ENCODE measurements around the gene BDKRB2. TPM values are rescaled to one million over a fixed set of nuclear protein-coding genes. Genes with fewer than 3 reads are reported as not detected.

Gene BDKRB2
- polyA plus RNA-seq, 2 of the 4 experiments (the other 2 are of a cell fraction): 13.9 to 21.6 TPM

- ChIA-PET POLR2A (no interaction called here), CTCF (interaction anchor here (0.7 to 18.7 kb wide), 2 partner anchors 18 to 179 kb away, joined by 3 to 486 read pairs; no protein-coding TSS in a partner anchor)
- 92% methylated on average over 2 of the region's 2 CpGs for WGBS (ENCODE audit: missing lambda C conversion rate)
- Histone ChIP-seq H3K4me3 (no peak overlapping the region), H3K9me3 (peaks cover 18% of the 10 kb centered on the region; the same call in 2 of the 3 replicates), H3K4me1 (peaks cover 25% of the 10 kb centered on the region), H3K4me2 (peak overlapping the region; percentile 15; the same call in 1 of the 3 replicates), H3K27ac (peak overlapping the region in 1 of 2 experiments; percentile 43; a peak in 3 of 6 replicates)
- ATAC-seq (no peak), FAIRE-seq (no peak), DNase-seq (ENCODE audit: low read depth in 1 of 2, low spot score in 1 of 2) (no peak)
- TF ChIP-seq ZFP36 (IDR thresholded peaks at IDR 0.05; ENCODE audit: borderline replicate concordance, partially characterized antibody) (no peak), E2F6 (IDR thresholded peaks at IDR 0.05; ENCODE audit: borderline replicate concordance, low read depth) (no peak), RAD21 (conservative IDR thresholded peaks at IDR 0.05 in 1 of 2, IDR thresholded peaks at IDR 0.05 in 1 of 2) (no peak), PBX3 (IDR thresholded peaks at IDR 0.05) (no peak), RARB (CRISPR knock-in tag; IDR thresholded peaks at IDR 0.05) (no peak), RNF2 (IDR thresholded peaks at IDR 0.05; ENCODE audit: borderline replicate concordance, low read depth) (no peak), GATA3 (IDR thresholded peaks at IDR 0.05; ENCODE audit: borderline replicate concordance) (no peak), KDM1A (IDR thresholded peaks at IDR 0.05; ENCODE audit: low read depth) (no peak), MAFK (IDR thresholded peaks at IDR 0.05; ENCODE audit: partially characterized antibody) (no peak), POLR2AphosphoS2 (conservative IDR thresholded peaks at IDR 0.05; ENCODE audit: low read length) (no peak), ZNF302 (CRISPR knock-in tag; IDR thresholded peaks at IDR 0.05) (no peak), HMGXB4 (CRISPR knock-in tag; IDR thresholded peaks at IDR 0.05; ENCODE audit: borderline replicate concordance) (no peak), KDM5A (IDR thresholded peaks at IDR 0.05) (no peak), TP53 (CRISPR knock-in tag; IDR thresholded peaks at IDR 0.05) (no peak), RFX5 (IDR thresholded peaks at IDR 0.05) (no peak), CTCF (IDR thresholded peaks at IDR 0.05) (no peak), REST (IDR thresholded peaks at IDR 0.05) (no peak)
These were observed 75.5 kb downstream of the BDKRB2 start for GRCh38 chr14:96280104-96280503.
